K562 (cell line): Measurements from ENCODE around the gene ANKRD13A. TPM values are rescaled to one million over a fixed set of nuclear protein-coding genes. Genes with fewer than 3 reads are reported as not detected.

Experiments used
- EP300 ChIP-seq: IDR thresholded peaks from 2 replicates; pipeline ENCODE4 v1.6.1; 2012; ENCODE audit warnings: low read length, improper control_type of control experiment
- NFIC ChIP-seq: fragments of 450-650 bp; IDR thresholded peaks from 2 replicates; pipeline ENCODE4 v1.6.1; 2017; ENCODE audit warnings: mild to moderate bottlenecking, inconsistent platforms
- NFIX ChIP-seq: fragments of 250-450 bp; sonication (Bioruptor Pico); IDR thresholded peaks from 2 replicates; pipeline ENCODE4 v1.4.0; 2020; ENCODE audit warnings: low read depth, mild to moderate bottlenecking, moderate library complexity
- RB1 ChIP-seq: fragments of 450-650 bp; IDR thresholded peaks from 2 replicates; pipeline ENCODE4 v1.6.1; 2017; ENCODE audit warnings: low read depth, mild to moderate bottlenecking
- SAP30 ChIP-seq: fragments of 200-600 bp; sonication (generic); IDR thresholded peaks from 2 replicates; pipeline ENCODE4 v1.6.1; 2012; ENCODE audit warnings: borderline replicate concordance, low read depth, mild to moderate bottlenecking, moderate library complexity, low read length, control low read depth, inconsistent platforms; ENCODE audit not compliant: insufficient read depth, poor library complexity, severe bottlenecking
- TAL1 ChIP-seq: fragments of 450-650 bp; IDR thresholded peaks from 2 replicates; pipeline ENCODE4 v1.6.1; 2016; ENCODE audit warnings: mild to moderate bottlenecking
- ZNF12 ChIP-seq: sonication (generic); formaldehyde crosslinking; IDR thresholded peaks from 2 replicates; pipeline ENCODE4 v1.4.0; 2020; ENCODE audit warnings: mild to moderate bottlenecking, missing genetic modification reagents
- ZNF583 ChIP-seq: fragments of 250-450 bp; sonication (Bioruptor Pico); IDR thresholded peaks from 2 replicates; pipeline ENCODE4 v1.4.0; 2020
- polyA plus RNA-seq, 8 experiments: library from polyadenylated mRNA; depleted of rRNA in 4 of 8; stranded (reverse) in 5 of 8; unstranded in 3 of 8; fragments of >200 nt; fragmentation: Nextera tagmentation in 2 of 8; fragmentation: Illumina TruSeq in 1 of 8; extraction: Ambion mirVana in 2 of 8; extraction: Trizol in 1 of 8; gene quantifications; 2 replicates each; pipeline versions ENCODE4 v1.2.1 to v1.2.3, GENCODE V29; 2011 to 2014; ENCODE audit warnings: inconsistent platforms in 1 of 8, missing spikeins in 1 of 8
- total RNA-seq, 7 experiments: library from RNA; depleted of rRNA in 6 of 7; stranded (reverse); fragments of >200 nt in 6 of 7; fragmentation: Illumina TruSeq in 2 of 7; extraction: Trizol in 2 of 7; gene quantifications; 2 replicates each; pipeline versions ENCODE4 v1.2.1 to v1.2.3, GENCODE V29; 2011 to 2021; ENCODE audit warnings: low replicate concordance in 1 of 7
- TF ChIP-seq, protein P1 (sequence below), 2 experiments: fragments of 450-650 bp in 1 of 2; sonication (generic) in 1 of 2; formaldehyde crosslinking in 1 of 2; IDR thresholded peaks; 2 replicates each; pipeline versions ENCODE4 v1.7.1 to v1.9.0; 2016 to 2022; ENCODE audit warnings: inconsistent platforms in 1 of 2, mild to moderate bottlenecking in 1 of 2, missing genetic modification reagents in 1 of 2
- TF ChIP-seq, protein P2 (sequence below): fragments of 250-450 bp; sonication (Bioruptor Pico); IDR thresholded peaks from 2 replicates; pipeline ENCODE4 v1.5.0; 2021

The ANKRD13A gene
- total and polyA plus RNA-seq, 9 of the 15 experiments (the other 6 are each of a cell fraction or from before 2014, with no cell fraction given): 5.0 to 55.0 (median 41.5) TPM

DNA sequence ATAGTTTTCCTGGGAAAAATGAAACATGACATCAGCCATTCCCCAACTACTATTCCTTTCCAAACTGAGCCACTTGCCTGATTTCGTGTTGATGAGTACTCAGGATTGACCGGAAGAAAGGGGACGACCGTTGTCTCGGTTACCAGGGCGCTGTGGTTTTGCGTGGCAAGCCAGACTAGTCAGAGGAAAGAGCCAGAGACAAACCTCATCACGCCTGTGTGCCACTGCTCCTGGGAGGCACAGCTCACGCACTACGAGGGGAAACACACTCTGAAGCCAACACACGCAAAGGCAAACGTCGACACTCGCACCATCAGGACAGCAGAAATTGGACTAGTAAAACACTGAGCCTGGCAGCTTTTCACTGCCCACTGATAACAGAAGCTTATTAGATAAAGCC, 38.0 kb upstream of the ANKRD13A start (continued):
- TF ChIP-seq, protein P1, sequence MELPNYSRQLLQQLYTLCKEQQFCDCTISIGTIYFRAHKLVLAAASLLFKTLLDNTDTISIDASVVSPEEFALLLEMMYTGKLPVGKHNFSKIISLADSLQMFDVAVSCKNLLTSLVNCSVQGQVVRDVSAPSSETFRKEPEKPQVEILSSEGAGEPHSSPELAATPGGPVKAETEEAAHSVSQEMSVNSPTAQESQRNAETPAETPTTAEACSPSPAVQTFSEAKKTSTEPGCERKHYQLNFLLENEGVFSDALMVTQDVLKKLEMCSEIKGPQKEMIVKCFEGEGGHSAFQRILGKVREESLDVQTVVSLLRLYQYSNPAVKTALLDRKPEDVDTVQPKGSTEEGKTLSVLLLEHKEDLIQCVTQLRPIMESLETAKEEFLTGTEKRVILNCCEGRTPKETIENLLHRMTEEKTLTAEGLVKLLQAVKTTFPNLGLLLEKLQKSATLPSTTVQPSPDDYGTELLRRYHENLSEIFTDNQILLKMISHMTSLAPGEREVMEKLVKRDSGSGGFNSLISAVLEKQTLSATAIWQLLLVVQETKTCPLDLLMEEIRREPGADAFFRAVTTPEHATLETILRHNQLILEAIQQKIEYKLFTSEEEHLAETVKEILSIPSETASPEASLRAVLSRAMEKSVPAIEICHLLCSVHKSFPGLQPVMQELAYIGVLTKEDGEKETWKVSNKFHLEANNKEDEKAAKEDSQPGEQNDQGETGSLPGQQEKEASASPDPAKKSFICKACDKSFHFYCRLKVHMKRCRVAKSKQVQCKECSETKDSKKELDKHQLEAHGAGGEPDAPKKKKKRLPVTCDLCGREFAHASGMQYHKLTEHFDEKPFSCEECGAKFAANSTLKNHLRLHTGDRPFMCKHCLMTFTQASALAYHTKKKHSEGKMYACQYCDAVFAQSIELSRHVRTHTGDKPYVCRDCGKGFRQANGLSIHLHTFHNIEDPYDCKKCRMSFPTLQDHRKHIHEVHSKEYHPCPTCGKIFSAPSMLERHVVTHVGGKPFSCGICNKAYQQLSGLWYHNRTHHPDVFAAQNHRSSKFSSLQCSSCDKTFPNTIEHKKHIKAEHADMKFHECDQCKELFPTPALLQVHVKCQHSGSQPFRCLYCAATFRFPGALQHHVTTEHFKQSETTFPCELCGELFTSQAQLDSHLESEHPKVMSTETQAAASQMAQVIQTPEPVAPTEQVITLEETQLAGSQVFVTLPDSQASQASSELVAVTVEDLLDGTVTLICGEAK (IDR thresholded peaks at IDR 0.05): no peak
- TF ChIP-seq, protein P1 (CRISPR knock-in tag; IDR thresholded peaks at IDR 0.05): no peak
- TF ChIP-seq RB1 (no peak), SAP30 (no peak), ZNF583 (CRISPR knock-in tag) (no peak), NFIX (no peak), EP300 (no peak), ZNF12 (CRISPR knock-in tag) (no peak), NFIC (no peak), TAL1 (no peak)
- TF ChIP-seq, protein P2, sequence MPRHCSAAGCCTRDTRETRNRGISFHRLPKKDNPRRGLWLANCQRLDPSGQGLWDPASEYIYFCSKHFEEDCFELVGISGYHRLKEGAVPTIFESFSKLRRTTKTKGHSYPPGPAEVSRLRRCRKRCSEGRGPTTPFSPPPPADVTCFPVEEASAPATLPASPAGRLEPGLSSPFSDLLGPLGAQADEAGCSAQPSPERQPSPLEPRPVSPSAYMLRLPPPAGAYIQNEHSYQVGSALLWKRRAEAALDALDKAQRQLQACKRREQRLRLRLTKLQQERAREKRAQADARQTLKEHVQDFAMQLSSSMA (CRISPR knock-in tag): no peak
- TF ChIP-seq, all 486 proteins: peak for 0
